A673 (cell line): Measurements from ENCODE around the gene KCNIP4.

Experiments used
- CTCF ChIP-seq: fragments of 300-800, 200-600 bp; sonication (generic); conservative IDR thresholded peaks from 2 replicates; pipeline ENCODE4 v1.5.1; 2017; ENCODE audit warnings: low read depth, mild to moderate bottlenecking, antibody characterized with exemption, low read length, moderate library complexity, mixed read lengths
- EZH2 ChIP-seq: fragments of 200-600 bp; sonication (generic); IDR thresholded peaks from 2 replicates; pipeline ENCODE4 v1.6.1; 2017; ENCODE audit warnings: borderline replicate concordance, low read depth, mild to moderate bottlenecking, mixed read lengths, antibody characterized with exemption, low read length; ENCODE audit not compliant: poor library complexity, severe bottlenecking

GRCh38 chr4:21835712-21836111, 112.9 kb downstream of the KCNIP4 start:
- TF ChIP-seq CTCF (no peak), EZH2 (no peak)
